Type B pancreatic cell (in vitro differentiated cells): Measurements from ENCODE around the gene IRX6. TPM values are rescaled to one million over a fixed set of nuclear protein-coding genes. Genes with fewer than 3 reads are reported as not detected.
A peak's percentile ranks its signal among the peaks of the same experiment; 100 is the strongest.

Experiments used
- DNase-seq: peaks from one replicate; pipeline ENCODE4 v3.0.0; 2021; ENCODE audit warnings: mixed read lengths; ENCODE audit not compliant: unreplicated experiment; ENCODE audit errors: extremely low spot score
- H3K27ac Mint-ChIP-seq: 2 replicates; pipeline ENCODE4 v1.8.0; 2021; ENCODE audit warnings: mild to moderate bottlenecking, mixed read lengths
- H3K27me3 Mint-ChIP-seq: 2 replicates; pipeline ENCODE4 v1.8.0; 2021; ENCODE audit warnings: mixed read lengths
- H3K36me3 Mint-ChIP-seq: 2 replicates; pipeline ENCODE4 v1.8.0; 2021; ENCODE audit warnings: mixed read lengths
- H3K4me1 Mint-ChIP-seq: one replicate; pipeline ENCODE4 v1.8.0; 2021; ENCODE audit warnings: mixed read lengths; ENCODE audit not compliant: unreplicated experiment
- H3K4me3 Mint-ChIP-seq: 2 replicates; pipeline ENCODE4 v1.8.0; 2021; ENCODE audit warnings: mild to moderate bottlenecking, mixed read lengths
- H3K9me3 Mint-ChIP-seq: 2 replicates; pipeline ENCODE4 v1.8.0; 2021; ENCODE audit warnings: mixed read lengths
- total RNA-seq: library from RNA; stranded (reverse); gene quantifications from 2 replicates; pipeline ENCODE4 v1.2.1, GENCODE V29; 2021; ENCODE audit warnings: low replicate concordance
- TF ChIP-seq, protein P1 (sequence below): fragments of 200-600 bp; sonication (generic); conservative IDR thresholded peaks from 2 replicates; pipeline ENCODE4 v1.5.0; 2021; ENCODE audit warnings: antibody characterized with exemption, mild to moderate bottlenecking

The IRX6 gene
- total RNA-seq, 1 donor from 2014 or later: 1.5 TPM

DNA sequence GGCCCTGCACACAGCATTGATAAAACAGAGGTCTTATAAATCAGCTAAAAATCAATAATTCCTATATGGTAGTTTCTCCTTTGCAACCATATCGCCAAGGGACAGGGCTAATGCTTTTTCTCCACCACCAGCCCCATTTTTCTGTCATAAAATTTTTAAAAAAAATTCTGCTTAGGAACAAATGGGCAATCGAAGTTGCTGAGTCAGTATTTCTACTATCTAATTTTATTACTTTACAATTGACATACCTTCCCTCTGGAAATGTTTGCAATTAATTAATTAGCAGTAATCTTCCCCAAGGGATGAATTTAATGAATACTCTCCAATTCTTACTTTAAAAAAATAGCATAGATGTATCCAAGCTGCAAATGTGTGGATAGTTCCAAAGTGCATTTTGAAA is 1.7 kb upstream of the IRX6 start:
- Mint-ChIP-seq H3K27me3 (peaks cover 85% of the 10 kb centered on the region), H3K36me3 (no peaks in the 10 kb centered on the region), H3K27ac (no peak overlapping the region), H3K9me3 (no peaks in the 10 kb centered on the region), H3K4me1 (peaks cover 8% of the 10 kb centered on the region), H3K4me3 (no peak overlapping the region)
- TF ChIP-seq, protein P1, sequence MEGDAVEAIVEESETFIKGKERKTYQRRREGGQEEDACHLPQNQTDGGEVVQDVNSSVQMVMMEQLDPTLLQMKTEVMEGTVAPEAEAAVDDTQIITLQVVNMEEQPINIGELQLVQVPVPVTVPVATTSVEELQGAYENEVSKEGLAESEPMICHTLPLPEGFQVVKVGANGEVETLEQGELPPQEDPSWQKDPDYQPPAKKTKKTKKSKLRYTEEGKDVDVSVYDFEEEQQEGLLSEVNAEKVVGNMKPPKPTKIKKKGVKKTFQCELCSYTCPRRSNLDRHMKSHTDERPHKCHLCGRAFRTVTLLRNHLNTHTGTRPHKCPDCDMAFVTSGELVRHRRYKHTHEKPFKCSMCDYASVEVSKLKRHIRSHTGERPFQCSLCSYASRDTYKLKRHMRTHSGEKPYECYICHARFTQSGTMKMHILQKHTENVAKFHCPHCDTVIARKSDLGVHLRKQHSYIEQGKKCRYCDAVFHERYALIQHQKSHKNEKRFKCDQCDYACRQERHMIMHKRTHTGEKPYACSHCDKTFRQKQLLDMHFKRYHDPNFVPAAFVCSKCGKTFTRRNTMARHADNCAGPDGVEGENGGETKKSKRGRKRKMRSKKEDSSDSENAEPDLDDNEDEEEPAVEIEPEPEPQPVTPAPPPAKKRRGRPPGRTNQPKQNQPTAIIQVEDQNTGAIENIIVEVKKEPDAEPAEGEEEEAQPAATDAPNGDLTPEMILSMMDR: no peak
- no peak for DNase-seq

DNA sequence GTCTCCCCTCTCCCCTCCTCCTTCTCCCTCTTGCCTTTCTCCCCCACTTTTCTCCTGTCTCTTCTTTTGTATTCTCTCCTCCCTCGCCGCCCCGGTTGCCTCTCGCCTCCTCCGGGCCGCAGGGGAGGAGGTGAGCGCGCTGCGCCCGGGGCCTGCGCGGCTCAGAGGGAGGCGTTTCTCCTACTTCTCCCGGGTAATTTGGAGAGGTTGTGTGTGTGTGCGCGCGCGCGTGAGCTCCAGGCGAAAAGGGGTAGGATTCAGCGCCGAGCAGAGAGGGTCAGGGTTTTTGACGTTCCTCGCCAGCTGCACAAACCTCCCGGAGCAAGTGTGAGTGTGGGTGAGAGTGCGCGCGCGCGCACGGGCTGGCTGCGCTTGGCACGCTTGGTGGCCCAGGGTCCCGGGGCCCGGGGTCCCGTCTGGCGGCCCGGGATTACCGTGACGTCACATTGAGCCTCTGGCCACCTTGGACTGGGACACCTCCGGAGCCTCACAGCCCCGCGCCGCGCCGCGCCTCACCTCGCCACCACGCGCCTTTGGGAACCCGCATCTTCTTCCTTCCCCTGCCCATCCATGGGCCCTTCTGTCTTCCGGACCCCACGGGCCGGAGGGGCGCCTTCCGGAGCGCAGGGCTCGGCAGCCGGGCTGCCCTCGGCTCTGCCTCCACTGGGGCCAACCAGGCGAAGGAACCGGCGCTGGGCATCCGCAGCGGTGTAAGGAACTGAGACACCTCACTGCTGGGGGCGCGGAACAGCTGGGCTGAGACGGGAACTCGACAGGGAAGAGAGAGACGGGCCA is 479 bp downstream of the IRX6 start:
- Mint-ChIP-seq H3K4me3 (peak overlapping the region; percentile 85), H3K4me1 (peaks cover 12% of the 10 kb centered on the region), H3K27ac (no peak overlapping the region), H3K36me3 (no peaks in the 10 kb centered on the region), H3K9me3 (no peaks in the 10 kb centered on the region), H3K27me3 (peaks cover 86% of the 10 kb centered on the region)
- TF ChIP-seq, protein P1: no peak
- no peak for DNase-seq

DNA sequence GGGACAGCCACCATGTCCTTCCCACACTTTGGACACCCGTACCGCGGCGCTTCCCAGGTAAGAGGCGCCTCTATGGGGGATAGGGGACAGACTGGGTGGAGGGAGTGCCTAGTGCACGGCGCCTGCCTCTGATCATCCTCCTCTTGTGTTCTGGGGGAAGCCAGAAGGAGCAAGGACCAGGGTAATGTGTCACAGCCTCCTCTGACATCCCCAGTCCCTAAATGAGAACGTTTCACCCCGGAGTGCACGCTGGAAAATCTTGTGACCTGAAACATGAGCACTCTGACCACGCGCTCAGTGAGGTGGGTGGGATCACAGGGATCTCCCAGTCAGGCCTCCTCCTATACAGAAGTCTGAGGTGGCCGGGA is 1.1 kb downstream of the IRX6 start:
- peak overlapping the region; percentile 85 for H3K4me3 Mint-ChIP-seq
- no peak overlapping the region for H3K27ac Mint-ChIP-seq

DNA sequence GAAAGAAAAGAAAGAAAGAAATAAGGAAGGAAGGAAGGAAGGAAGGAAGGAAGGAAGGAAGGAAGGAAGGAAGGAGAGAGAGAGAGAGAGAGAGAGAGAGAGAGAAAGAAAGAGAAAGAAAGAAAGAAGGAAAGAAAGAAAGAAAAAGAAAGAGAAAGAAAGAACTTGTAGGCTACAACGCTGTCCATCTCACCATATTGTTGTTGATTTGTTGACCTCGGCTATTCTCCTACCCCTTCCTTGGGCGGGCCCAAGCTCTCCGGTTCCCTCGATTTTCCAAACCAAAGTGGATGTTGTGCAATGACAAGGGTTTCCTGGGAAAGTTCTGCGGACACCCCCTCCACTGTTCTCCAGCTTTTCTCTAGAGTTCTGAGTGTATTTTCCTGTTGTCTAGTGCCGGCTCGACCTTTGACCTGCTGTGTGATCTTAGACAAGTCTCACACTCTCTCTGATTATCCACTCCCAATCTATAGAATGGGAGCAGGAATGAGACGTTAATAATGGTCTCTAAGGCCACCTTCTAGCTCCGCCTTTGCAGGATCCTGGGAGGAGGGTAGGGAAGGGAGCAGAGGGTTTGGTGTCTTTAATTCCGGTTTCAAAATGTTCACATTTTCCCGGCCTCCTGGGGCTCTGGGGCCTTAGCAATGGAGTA is 1.6 kb downstream of the IRX6 start:
- Mint-ChIP-seq H3K27me3 (peaks cover 88% of the 10 kb centered on the region), H3K4me1 (peaks cover 18% of the 10 kb centered on the region), H3K9me3 (no peaks in the 10 kb centered on the region), H3K27ac (no peak overlapping the region), H3K4me3 (peak overlapping the region; percentile 85), H3K36me3 (peaks cover 2% of the 10 kb centered on the region)
- DNase-seq: no peak
- TF ChIP-seq, protein P1: no peak

More for the DNA sequence above, 1.1 kb downstream of the IRX6 start:
- Mint-ChIP-seq H3K27me3 (peaks cover 88% of the 10 kb centered on the region), H3K9me3 (no peaks in the 10 kb centered on the region), H3K4me1 (peaks cover 16% of the 10 kb centered on the region), H3K36me3 (no peaks in the 10 kb centered on the region)
- TF ChIP-seq, protein P1: no peak
- DNase-seq: no peak

DNA sequence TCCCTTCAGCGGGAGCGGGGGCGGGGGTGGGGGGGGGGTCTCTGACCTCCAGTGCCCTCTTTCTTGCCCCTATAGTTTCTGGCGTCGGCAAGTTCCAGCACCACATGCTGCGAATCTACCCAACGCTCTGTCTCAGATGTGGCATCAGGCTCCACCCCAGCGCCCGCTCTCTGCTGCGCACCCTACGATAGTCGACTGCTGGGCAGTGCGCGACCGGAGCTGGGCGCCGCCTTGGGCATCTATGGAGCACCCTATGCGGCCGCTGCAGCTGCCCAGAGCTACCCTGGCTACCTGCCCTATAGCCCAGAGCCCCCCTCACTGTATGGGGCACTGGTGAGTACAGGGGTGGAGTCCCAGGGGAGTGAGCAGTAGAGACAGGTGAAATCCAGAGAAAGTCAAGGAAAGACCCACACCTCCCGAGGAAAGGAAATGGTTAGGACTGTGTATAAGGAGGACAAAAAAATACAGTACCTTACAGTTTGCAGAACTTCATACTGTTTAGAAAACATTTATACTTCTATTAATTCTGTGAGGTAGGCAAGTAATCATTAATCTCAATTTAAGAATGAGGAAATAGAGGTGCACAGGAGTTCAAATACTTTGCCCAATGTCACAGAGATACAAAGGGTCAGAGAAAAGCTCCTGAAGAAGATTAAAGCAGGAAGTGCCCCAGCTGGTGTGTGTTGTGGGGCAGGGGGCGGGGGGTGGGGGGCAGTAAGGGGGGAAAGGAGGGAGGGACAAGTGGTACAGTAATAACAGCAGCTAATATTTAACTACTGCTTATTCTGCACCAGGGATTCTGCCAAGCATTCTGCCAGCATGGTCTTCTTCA is 2.5 kb downstream of the IRX6 start:
- Mint-ChIP-seq H3K36me3 (peaks cover 4% of the 10 kb centered on the region), H3K9me3 (no peaks in the 10 kb centered on the region), H3K27ac (no peak overlapping the region), H3K4me3 (no peak overlapping the region), H3K27me3 (peaks cover 88% of the 10 kb centered on the region), H3K4me1 (peaks cover 25% of the 10 kb centered on the region)
- no peak for DNase-seq
- TF ChIP-seq, protein P1: no peak
